H9 (cell line): ENCODE data around the gene STX8. TPM values are rescaled to one million over a fixed set of nuclear protein-coding genes. Genes with fewer than 3 reads are reported as not detected.

ENCODE experiments used
- DNase-seq: peaks from one replicate; pipeline ENCODE4 v3.0.0-alpha.2; 2017
- H2AFZ ChIP-seq: one replicate; pipeline ENCODE4 v1.6.1; 2013; ENCODE audit warnings: mild to moderate bottlenecking, low read length, control low read depth, moderate library complexity
- H2AK5ac ChIP-seq: 2 replicates; pipeline ENCODE4 v1.6.1; 2013; ENCODE audit warnings: low read length, control low read depth, mixed read lengths; ENCODE audit not compliant: insufficient read length
- H2BK120ac ChIP-seq: one replicate; pipeline ENCODE4 v1.6.1; 2013; ENCODE audit warnings: low read depth, mild to moderate bottlenecking, low read length, control low read depth, inconsistent platforms; ENCODE audit not compliant: poor library complexity, severe bottlenecking
- H2BK12ac ChIP-seq: 2 replicates; pipeline ENCODE4 v1.6.1; 2013; ENCODE audit warnings: low read length, control low read depth, mixed read lengths, low read depth; ENCODE audit not compliant: insufficient read length
- H2BK15ac ChIP-seq: 2 replicates; pipeline ENCODE4 v1.6.1; 2013; ENCODE audit warnings: low read depth, low read length, control low read depth
- H2BK20ac ChIP-seq: one replicate; pipeline ENCODE4 v1.6.1; 2013; ENCODE audit warnings: low read depth, mild to moderate bottlenecking, low read length, control low read depth, inconsistent platforms; ENCODE audit not compliant: poor library complexity, severe bottlenecking
- H2BK5ac ChIP-seq: 2 replicates; pipeline ENCODE4 v1.6.1; 2013; ENCODE audit warnings: low read length, control low read depth, mixed read lengths; ENCODE audit not compliant: insufficient read length
- H3K14ac ChIP-seq: 2 replicates; pipeline ENCODE4 v1.6.1; 2013; ENCODE audit warnings: low read length, control low read depth; ENCODE audit not compliant: insufficient read depth
- H3K18ac ChIP-seq: 2 replicates; pipeline ENCODE4 v1.6.1; 2013; ENCODE audit warnings: low read depth, mild to moderate bottlenecking, mixed read lengths, low read length, control low read depth; ENCODE audit not compliant: insufficient read length
- H3K23ac ChIP-seq: 2 replicates; pipeline ENCODE4 v1.6.1; 2013; ENCODE audit warnings: low read length, control low read depth, mixed read lengths, low read depth; ENCODE audit not compliant: insufficient read length
- H3K23me2 ChIP-seq: 2 replicates; pipeline ENCODE4 v1.6.1; 2013; ENCODE audit warnings: low read depth, mild to moderate bottlenecking, mixed read lengths, low read length, control low read depth; ENCODE audit not compliant: insufficient read length, poor library complexity, severe bottlenecking
- H3K27ac ChIP-seq: 2 replicates; pipeline ENCODE4 v1.5.1; 2013; ENCODE audit warnings: low read length, control low read depth, mixed read lengths, low read depth; ENCODE audit not compliant: insufficient read length
- H3K27me3 ChIP-seq: 2 replicates; pipeline ENCODE4 v1.6.1; 2013; ENCODE audit warnings: low read length, control low read depth, inconsistent platforms; ENCODE audit not compliant: insufficient read depth
- H3K4ac ChIP-seq: 2 replicates; pipeline ENCODE4 v1.6.1; 2013; ENCODE audit warnings: low read depth, mild to moderate bottlenecking, control low read depth, inconsistent platforms, low read length, moderate library complexity
- H3K4me1 ChIP-seq: 2 replicates; pipeline ENCODE4 v1.6.1; 2013; ENCODE audit warnings: low read length, control low read depth, inconsistent platforms; ENCODE audit not compliant: insufficient read depth
- H3K4me2 ChIP-seq: 2 replicates; pipeline ENCODE4 v1.6.1; 2013; ENCODE audit warnings: low read length, control low read depth, mixed read lengths; ENCODE audit not compliant: insufficient read length, insufficient read depth
- H3K56ac ChIP-seq: 2 replicates; pipeline ENCODE4 v1.6.1; 2013; ENCODE audit warnings: low read depth, mild to moderate bottlenecking, mixed read lengths, low read length, control low read depth; ENCODE audit not compliant: insufficient read length
- H3K79me1 ChIP-seq: 2 replicates; pipeline ENCODE4 v1.6.1; 2013; ENCODE audit warnings: low read depth, mild to moderate bottlenecking, moderate library complexity, low read length, control low read depth, inconsistent platforms; ENCODE audit not compliant: insufficient read depth, poor library complexity, severe bottlenecking
- H3K79me2 ChIP-seq: 2 replicates; pipeline ENCODE4 v1.6.1; 2013; ENCODE audit warnings: low read length, control low read depth, inconsistent platforms; ENCODE audit not compliant: insufficient read depth
- H3K9ac ChIP-seq: 2 replicates; pipeline ENCODE4 v1.6.1; 2013; ENCODE audit warnings: low read length, control low read depth, mixed read lengths; ENCODE audit not compliant: insufficient read length; ENCODE audit errors: extremely low read depth
- H3K9me3 ChIP-seq: one replicate; pipeline ENCODE4 v1.6.1; 2013; ENCODE audit warnings: low read depth, low read length, inconsistent platforms; ENCODE audit not compliant: control insufficient read depth
- H3T11ph ChIP-seq: one replicate; pipeline ENCODE4 v1.6.1; 2013; ENCODE audit warnings: mild to moderate bottlenecking, low read length, control low read depth, inconsistent platforms
- H4K20me1 ChIP-seq: one replicate; pipeline ENCODE4 v1.6.1; 2013; ENCODE audit not compliant: control insufficient read depth, insufficient read length, insufficient read depth
- H4K5ac ChIP-seq: 2 replicates; pipeline ENCODE4 v1.6.1; 2013; ENCODE audit warnings: low read depth, mild to moderate bottlenecking, mixed read lengths, low read length, control low read depth; ENCODE audit not compliant: insufficient read length
- H4K8ac ChIP-seq: replicated peaks from 2 replicates; pipeline ENCODE4 v1.6.1; 2013; ENCODE audit warnings: low read length, control low read depth, mixed read lengths, low read depth; ENCODE audit not compliant: insufficient read length
- H4K91ac ChIP-seq: 2 replicates; pipeline ENCODE4 v1.6.1; 2013; ENCODE audit warnings: low read depth, mild to moderate bottlenecking, moderate library complexity, mixed read lengths, low read length, control low read depth; ENCODE audit not compliant: insufficient read length
- H3K27ac Mint-ChIP-seq, 3 experiments: 2 replicates in 2 of 3; 3 replicates in 1 of 3; pipeline ENCODE4 v1.8.0; 2020 to 2021; ENCODE audit warnings: mixed read lengths in 3 of 3, mild to moderate bottlenecking in 1 of 3, moderate library complexity in 1 of 3
- H3K27me3 Mint-ChIP-seq: 2 replicates; pipeline ENCODE4 v1.8.0; 2021; ENCODE audit warnings: low read depth, mild to moderate bottlenecking, moderate library complexity, mixed read lengths
- H3K36me3 Mint-ChIP-seq, 3 experiments: 2 replicates in 2 of 3; 3 replicates in 1 of 3; pipeline ENCODE4 v1.8.0; 2020 to 2021; ENCODE audit warnings: low read depth in 3 of 3, mixed read lengths in 3 of 3; ENCODE audit not compliant: insufficient read depth in 1 of 3
- H3K4me1 Mint-ChIP-seq, 2 experiments: 2 replicates each; pipeline ENCODE4 v1.8.0; 2020; ENCODE audit warnings: mixed read lengths in 2 of 2
- H3K4me3 Mint-ChIP-seq, 2 experiments: 2 replicates in 1 of 2; 3 replicates in 1 of 2; pipeline ENCODE4 v1.8.0; 2020 to 2021; ENCODE audit warnings: mild to moderate bottlenecking in 2 of 2, mixed read lengths in 2 of 2, moderate library complexity in 1 of 2
- H3K9me3 Mint-ChIP-seq, 2 experiments: 2 replicates in 1 of 2; 3 replicates in 1 of 2; pipeline ENCODE4 v1.8.0; 2020; ENCODE audit warnings: mild to moderate bottlenecking in 2 of 2, mixed read lengths in 2 of 2, moderate library complexity in 1 of 2
- WGBS: extraction: QIAGEN DNeasy Blood & Tissue Kit; methylation state at CpG from one replicate; pipeline ENCODE4 v1.1.7; 2013; ENCODE audit warnings: missing lambda C conversion rate, low lambda C conversion rate, mixed read lengths; ENCODE audit not compliant: insufficient read length; ENCODE audit errors: extremely low coverage; 5-methylcytosine and 5-hydroxymethylcytosine counted together
- total RNA-seq: library from RNA; stranded (reverse); gene quantifications from 2 replicates; pipeline ENCODE4 v1.2.1, GENCODE V29; 2021
- TF ChIP-seq, protein P1 (sequence below): fragments of 200-600 bp; sonication (generic); conservative IDR thresholded peaks from 3 replicates; pipeline ENCODE4 v1.8.0; 2021; ENCODE audit warnings: antibody characterized with exemption, mild to moderate bottlenecking

STX8 gene
- total RNA-seq, 1 experiment from 2014 or later: 55.1 TPM

GRCh38 chr17:9269350-9270035 is 306.1 kb downstream of the STX8 start:
- Histone ChIP-seq H4K8ac (no peak overlapping the region), H4K91ac (no peak overlapping the region), H3K4me1 (no peaks in the 10 kb centered on the region), H2BK5ac (no peak overlapping the region), H3K79me2 (no peaks in the 10 kb centered on the region), H4K20me1 (no peaks in the 10 kb centered on the region), H3K79me1 (no peaks in the 10 kb centered on the region), H3K14ac (no peak overlapping the region), H3K9me3 (no peaks in the 10 kb centered on the region), H2AFZ (no peak overlapping the region), H3K23me2 (no peaks in the 10 kb centered on the region), H2BK120ac (no peak overlapping the region), H3K27me3 (no peaks in the 10 kb centered on the region), H4K5ac (no peak overlapping the region), H2BK15ac (no peak overlapping the region), H3T11ph (no peak overlapping the region), H2BK12ac (no peak overlapping the region), H3K56ac (no peak overlapping the region), H2BK20ac (no peak overlapping the region), H3K23ac (no peak overlapping the region), H3K9ac (no peak overlapping the region), H3K4me2 (no peak overlapping the region), H2AK5ac (no peak overlapping the region), H3K18ac (no peak overlapping the region), H3K27ac (no peak overlapping the region), H3K4ac (no peak overlapping the region)
- no CpG with 5 or more reads among the region's 7 CpGs for WGBS
- Mint-ChIP-seq H3K27ac (peak overlapping the region in 1 of 3 experiments; percentile 41; a peak in 1 of 7 replicates), H3K36me3 (no peaks in the 10 kb centered on the region), H3K4me1 (peaks cover 10 to 15% of the 10 kb centered on the region in 2 experiments), H3K9me3 (no peaks in the 10 kb centered on the region), H3K27me3 (no peaks in the 10 kb centered on the region; the same call in 1 of the 2 replicates), H3K4me3 (peak overlapping the region in 1 of 2 experiments; percentile 41; a peak in 2 of 5 replicates)
- TF ChIP-seq, protein P1, sequence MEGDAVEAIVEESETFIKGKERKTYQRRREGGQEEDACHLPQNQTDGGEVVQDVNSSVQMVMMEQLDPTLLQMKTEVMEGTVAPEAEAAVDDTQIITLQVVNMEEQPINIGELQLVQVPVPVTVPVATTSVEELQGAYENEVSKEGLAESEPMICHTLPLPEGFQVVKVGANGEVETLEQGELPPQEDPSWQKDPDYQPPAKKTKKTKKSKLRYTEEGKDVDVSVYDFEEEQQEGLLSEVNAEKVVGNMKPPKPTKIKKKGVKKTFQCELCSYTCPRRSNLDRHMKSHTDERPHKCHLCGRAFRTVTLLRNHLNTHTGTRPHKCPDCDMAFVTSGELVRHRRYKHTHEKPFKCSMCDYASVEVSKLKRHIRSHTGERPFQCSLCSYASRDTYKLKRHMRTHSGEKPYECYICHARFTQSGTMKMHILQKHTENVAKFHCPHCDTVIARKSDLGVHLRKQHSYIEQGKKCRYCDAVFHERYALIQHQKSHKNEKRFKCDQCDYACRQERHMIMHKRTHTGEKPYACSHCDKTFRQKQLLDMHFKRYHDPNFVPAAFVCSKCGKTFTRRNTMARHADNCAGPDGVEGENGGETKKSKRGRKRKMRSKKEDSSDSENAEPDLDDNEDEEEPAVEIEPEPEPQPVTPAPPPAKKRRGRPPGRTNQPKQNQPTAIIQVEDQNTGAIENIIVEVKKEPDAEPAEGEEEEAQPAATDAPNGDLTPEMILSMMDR: no peak
- no peak for DNase-seq
